Epithelial cell of proximal tubule (primary cell): ENCODE measurements around the gene PHKG2. TPM values are rescaled to one million over a fixed set of nuclear protein-coding genes. Genes with fewer than 3 reads are reported as not detected.

Experiments used
- DNase-seq: peaks from one replicate; pipeline ENCODE4 v3.0.0-alpha.2; 2011; ENCODE audit warnings: low read depth
- H3K4me3 ChIP-seq: 2 replicates; pipeline ENCODE4 v1.5.1; 2011; ENCODE audit warnings: low read depth, mild to moderate bottlenecking, low read length
- CTCF ChIP-seq: conservative IDR thresholded peaks from 2 replicates; pipeline ENCODE4 v1.5.1; 2012; ENCODE audit warnings: low read depth, mild to moderate bottlenecking, low read length
- total RNA-seq: library from RNA; depleted of rRNA; stranded (reverse); fragments of >200 nt; gene quantifications from 2 replicates; pipeline ENCODE4 v1.2.3, GENCODE V29; 2015

Gene PHKG2
- total RNA-seq, 1 donor from 2014 or later: 27.6 TPM

GRCh38 chr16:30774367-30775130 is 26.3 kb downstream of the PHKG2 start:
- DNase-seq: no peak
- H3K4me3 ChIP-seq: peak overlapping the region; percentile 83
- no peak for TF ChIP-seq CTCF

- peak overlapping the region; percentile 83 for H3K4me3 ChIP-seq
- no peak for DNase-seq
- TF ChIP-seq CTCF: no peak
Measured at GRCh38 chr16:30775131-30775391, 26.8 kb downstream of the PHKG2 start.

GRCh38 chr16:30775392-30776188 is 27.4 kb downstream of the PHKG2 start:
- peak overlapping the region; percentile 83 for H3K4me3 ChIP-seq
- no peak for TF ChIP-seq CTCF
- no peak for DNase-seq

- H3K4me3 ChIP-seq: no peak overlapping the region
- no peak for DNase-seq
- no peak for TF ChIP-seq CTCF
Measured at GRCh38 chr16:30777591-30778297, 29.5 kb downstream of the PHKG2 start.

GRCh38 chr16:30778549-30779244 is 30.5 kb downstream of the PHKG2 start:
- H3K4me3 ChIP-seq: no peak overlapping the region
- DNase-seq: no peak
- no peak for TF ChIP-seq CTCF

GRCh38 chr16:30779596-30779995 is 31.4 kb downstream of the PHKG2 start:
- DNase-seq: no peak
- no peak for TF ChIP-seq CTCF

More at GRCh38 chr16:30779596-30779995, 31.4 kb downstream of the PHKG2 start:
- H3K4me3 ChIP-seq: no peak overlapping the region
